Mucosa of descending colon (tissue), 3 donors: ENCODE results near the gene RP2. TPM values are rescaled to one million over a fixed set of nuclear protein-coding genes. Genes with fewer than 3 reads are reported as not detected.

Experiments used
- ATAC-seq: fragments of 200-7000 bp; cut with Tn5 transposase; one replicate; pipeline ENCODE4 v1.9.1; 2020; ENCODE audit warnings: mild to moderate bottlenecking, moderate library complexity
- DNase-seq, 3 donors: peaks; one replicate each; pipeline ENCODE4 v3.0.0-alpha.2; 2020
- H3K36me3 ChIP-seq: fragments of 200-600 bp; one replicate; pipeline ENCODE4 v1.8.0; 2021; ENCODE audit warnings: low read depth, mild to moderate bottlenecking
- H3K4me1 ChIP-seq: fragments of 200-600 bp; one replicate; pipeline ENCODE4 v1.8.0; 2021; ENCODE audit warnings: low read depth, mild to moderate bottlenecking
- H3K4me3 ChIP-seq: fragments of 200-600 bp; one replicate; pipeline ENCODE4 v1.8.0; 2021; ENCODE audit warnings: mild to moderate bottlenecking
- H3K9me3 ChIP-seq: fragments of 200-600 bp; one replicate; pipeline ENCODE4 v1.8.0; 2021; ENCODE audit warnings: mild to moderate bottlenecking
- CTCF ChIP-seq: fragments of 200-600 bp; IDR thresholded peaks from one replicate; pipeline ENCODE4 v1.8.0; 2022; ENCODE audit warnings: antibody characterized with exemption, mild to moderate bottlenecking
- intact Hi-C, 2 donors: fragments of 100-400 bp; cut with DNase I in 1 of 2; cut with micrococcal nuclease in 1 of 2; formaldehyde crosslinking; loops; one replicate each; pipeline versions ENCODE4 v1.11.0 to v1.11.1; 2022; cut with DNase I, micrococcal nuclease
- total RNA-seq, 3 donors: library from RNA; stranded (reverse); fragmentation: NEBNext Ultra II Directional in 2 of 3; extraction: Animal tissue kit (Norgen Biotek cat#: 25700) in 2 of 3; gene quantifications; one replicate each; pipeline versions ENCODE4 v1.2.1 to v1.2.4, GENCODE V29; 2021 to 2023
- donor health status: DM: no; HTN: no; CAD: no; lungs with moderate emphysema.
- donor health status: DM: no; HTN: no; CAD: no.
- donor health status: DM: no; HTN: yes; CAD: no.

RP2 gene
- total RNA-seq, 3 donors from 2014 or later, result 12.1 to 16.9 (median 13.8) TPM

- ATAC-seq, result no peak
Measured at GRCh38 chrX:46819136-46819535, 17.7 kb upstream of the RP2 start.

GRCh38 chrX:46820391-46821100 lies 16.3 kb upstream of the RP2 start:
- no peak for DNase-seq
- Histone ChIP-seq H3K9me3 (no peaks in the 10 kb centered on the region), H3K4me3 (no peak overlapping the region), H3K4me1 (no peaks in the 10 kb centered on the region), H3K36me3 (no peaks in the 10 kb centered on the region)
- TF ChIP-seq CTCF, result no peak
- no peak for ATAC-seq
- intact Hi-C loops, result no loop called here

More at GRCh38 chrX:46819136-46819535, 17.7 kb upstream of the RP2 start:
- intact Hi-C loops, result no loop called here
- H3K9me3 ChIP-seq, result no peaks in the 10 kb centered on the region
- no peak overlapping the region for H3K4me3 ChIP-seq
- DNase-seq, result no peak
- H3K36me3 ChIP-seq, result no peaks in the 10 kb centered on the region
- TF ChIP-seq CTCF, result no peak
- no peaks in the 10 kb centered on the region for H3K4me1 ChIP-seq

GRCh38 chrX:46823481-46823880 lies 13.4 kb upstream of the RP2 start:
- no peak for DNase-seq
- ATAC-seq, result no peak
- no peak overlapping the region for H3K4me3 ChIP-seq
- no peaks in the 10 kb centered on the region for H3K36me3 ChIP-seq
- no peak for TF ChIP-seq CTCF
- intact Hi-C loops, result no loop called here
- no peaks in the 10 kb centered on the region for H3K4me1 ChIP-seq
- H3K9me3 ChIP-seq, result no peaks in the 10 kb centered on the region

GRCh38 chrX:46831765-46832327 lies 5.0 kb upstream of the RP2 start:
- H3K9me3 ChIP-seq, result no peaks in the 10 kb centered on the region
- DNase-seq, result no peak
- ATAC-seq, result no peak
- TF ChIP-seq CTCF, result no peak
- no peaks in the 10 kb centered on the region for H3K4me1 ChIP-seq
- no peak overlapping the region for H3K4me3 ChIP-seq
- intact Hi-C loops, result no loop called here
- H3K36me3 ChIP-seq, result no peaks in the 10 kb centered on the region

- TF ChIP-seq CTCF, result no peak
- H3K36me3 ChIP-seq, result no peaks in the 10 kb centered on the region
- intact Hi-C loops, result no loop called here
- H3K4me3 ChIP-seq, result peak overlapping the region; percentile 56
- peak; percentile 51 for ATAC-seq
- H3K4me1 ChIP-seq, result peaks cover 2% of the 10 kb centered on the region
- DNase-seq, result no peak
- no peaks in the 10 kb centered on the region for H3K9me3 ChIP-seq
Measured at GRCh38 chrX:46837558-46838485, 979 bp downstream of the RP2 start.
